H1 (cell line): ENCODE results near the gene CEP68. TPM values are rescaled to one million over a fixed set of nuclear protein-coding genes. Genes with fewer than 3 reads are reported as not detected.

Experiments used
- CTCF ChIA-PET: fragments of 300-600 bp; sonication (Branson Sonifier 250); formaldehyde crosslinking; loops from one replicate; lab custom pipeline; 2021; ENCODE audit not compliant: partially characterized antibody; lab: Charles Lee
- POLR2A ChIA-PET: fragments of 300-600 bp; sonication (Branson Sonifier 250); formaldehyde crosslinking; loops from one replicate; lab custom pipeline; 2021; ENCODE audit warnings: inconsistent platforms; ENCODE audit not compliant: partially characterized antibody; lab: Charles Lee
- DNase-seq, 2 experiments: peaks; one replicate each; pipeline versions ENCODE4 v3.0.0 to v3.0.0-alpha.2; 2010 to 2022; ENCODE audit warnings: low spot score in 2 of 2, low read depth in 1 of 2, mixed read lengths in 1 of 2
- FAIRE-seq: peaks from 2 replicates; lab custom pipeline; 2011; peaks lifted over from hg19 to GRCh38; lab: Jason Lieb, UNC
- H2AFZ ChIP-seq: 2 replicates; pipeline ENCODE4 v1.8.1; 2012; ENCODE audit warnings: low read length, inconsistent platforms
- H2AK5ac ChIP-seq: 2 replicates; pipeline ENCODE4 v1.6.1; 2013; ENCODE audit warnings: low read depth, low read length
- H2BK120ac ChIP-seq: replicated peaks from 2 replicates; pipeline ENCODE3; 2013; ENCODE audit warnings: low read depth, low read length, inconsistent platforms
- H2BK12ac ChIP-seq: 2 replicates; pipeline ENCODE4 v1.6.1; 2013; ENCODE audit warnings: low read depth, low read length
- H2BK15ac ChIP-seq: 2 replicates; pipeline ENCODE4 v1.6.1; 2013; ENCODE audit warnings: low read length
- H2BK20ac ChIP-seq: 2 replicates; pipeline ENCODE4 v1.6.1; 2013; ENCODE audit warnings: low read length
- H2BK5ac ChIP-seq: 2 replicates; pipeline ENCODE4 v1.6.1; 2013; ENCODE audit warnings: low read depth, low read length
- H3K14ac ChIP-seq: 2 replicates; pipeline ENCODE4 v1.6.1; 2013; ENCODE audit warnings: inconsistent platforms; ENCODE audit not compliant: insufficient read length
- H3K18ac ChIP-seq: 2 replicates; pipeline ENCODE4 v1.6.1; 2013; ENCODE audit warnings: low read length; ENCODE audit errors: extremely low read depth
- H3K23ac ChIP-seq: 2 replicates; pipeline ENCODE4 v1.6.1; 2013; ENCODE audit warnings: inconsistent platforms; ENCODE audit not compliant: insufficient read length
- H3K23me2 ChIP-seq: 2 replicates; pipeline ENCODE4 v1.6.1; 2013; ENCODE audit warnings: low read depth, low read length
- H3K27ac ChIP-seq: 2 replicates; pipeline ENCODE4 v1.6.1; 2011; ENCODE audit warnings: low read depth, low read length, inconsistent platforms
- H3K27me3 ChIP-seq, 4 experiments: replicated peaks in 1 of 4; 1 replicate in 1 of 4; 2 replicates in 3 of 4; pipeline versions ENCODE4 v1.6.1 to v1.8.1; 2011 to 2013; ENCODE audit warnings: low read length in 3 of 4, mild to moderate bottlenecking in 3 of 4, inconsistent platforms in 2 of 4, mixed read lengths in 2 of 4, moderate library complexity in 1 of 4; ENCODE audit not compliant: control insufficient read depth in 3 of 4, insufficient read depth in 3 of 4; ENCODE audit errors: extremely low read depth in 1 of 4
- H3K36me3 ChIP-seq, 4 experiments: 2 replicates each; pipeline versions ENCODE4 v1.6.1 to v1.8.1; 2011 to 2013; ENCODE audit warnings: mild to moderate bottlenecking in 4 of 4, low read length in 3 of 4, moderate library complexity in 2 of 4, control low read depth in 1 of 4, inconsistent platforms in 1 of 4; ENCODE audit not compliant: insufficient read depth in 4 of 4, control insufficient read depth in 2 of 4
- H3K4ac ChIP-seq: replicated peaks from 2 replicates; pipeline ENCODE3; 2013; ENCODE audit warnings: low read length, low read depth, mixed read lengths, inconsistent platforms; ENCODE audit not compliant: insufficient read length
- H3K4me1 ChIP-seq, 4 experiments: replicated peaks in 1 of 4; 1 replicate in 1 of 4; 2 replicates in 3 of 4; pipeline versions ENCODE4 v1.6.1 to v1.8.1; 2011 to 2013; ENCODE audit warnings: low read length in 3 of 4, inconsistent platforms in 2 of 4, mixed read lengths in 1 of 4; ENCODE audit not compliant: insufficient read depth in 4 of 4, control insufficient read depth in 3 of 4
- H3K4me2 ChIP-seq, 2 experiments: 2 replicates each; pipeline versions ENCODE4 v1.6.1 to v1.8.1; 2011 to 2013; ENCODE audit warnings: low read depth in 2 of 2, low read length in 2 of 2, control low read depth in 1 of 2, inconsistent platforms in 1 of 2, mild to moderate bottlenecking in 1 of 2; ENCODE audit not compliant: insufficient read depth in 1 of 2
- H3K4me3 ChIP-seq, 4 experiments: fragments of 200-600, 300-600 bp in 1 of 4; sonication (generic), shearing (Covaris generic), sonication (Bioruptor Twin) in 1 of 4; 2 replicates each; pipeline versions ENCODE4 v1.5.1 to v1.8.1; 2011 to 2016; ENCODE audit warnings: low read length in 4 of 4, low read depth in 3 of 4, control low read depth in 2 of 4, inconsistent platforms in 2 of 4, mild to moderate bottlenecking in 2 of 4, mixed read lengths in 1 of 4, moderate library complexity in 1 of 4; ENCODE audit not compliant: insufficient read depth in 2 of 4; ENCODE audit errors: extremely low read depth in 1 of 4
- H3K56ac ChIP-seq: replicated peaks from 2 replicates; pipeline ENCODE3; 2013; ENCODE audit warnings: low read depth, mild to moderate bottlenecking, mixed read lengths, low read length, inconsistent platforms; ENCODE audit not compliant: insufficient read length
- H3K79me1 ChIP-seq: 2 replicates; pipeline ENCODE4 v1.6.1; 2013; ENCODE audit warnings: low read depth, low read length, control low read depth
- H3K79me2 ChIP-seq, 2 experiments: 2 replicates each; pipeline versions ENCODE4 v1.6.1 to v1.8.1; 2012 to 2013; ENCODE audit warnings: low read length in 2 of 2, mild to moderate bottlenecking in 2 of 2, inconsistent platforms in 1 of 2; ENCODE audit not compliant: insufficient read depth in 2 of 2, control insufficient read depth in 1 of 2
- H3K9ac ChIP-seq, 4 experiments: replicated peaks in 1 of 4; 1 replicate in 1 of 4; 2 replicates in 3 of 4; pipeline versions ENCODE4 v1.6.1 to v1.8.1; 2011 to 2013; ENCODE audit warnings: low read depth in 3 of 4, low read length in 3 of 4, control low read depth in 2 of 4, mild to moderate bottlenecking in 2 of 4, moderate library complexity in 2 of 4, inconsistent platforms in 1 of 4; ENCODE audit errors: extremely low read depth in 1 of 4
- H3K9me3 ChIP-seq, 2 experiments: 2 replicates each; pipeline versions ENCODE4 v1.6.1 to v1.8.1; 2012 to 2013; ENCODE audit warnings: mild to moderate bottlenecking in 2 of 2, moderate library complexity in 2 of 2, control low read depth in 1 of 2, inconsistent platforms in 1 of 2, low read depth in 1 of 2, low read length in 1 of 2, mixed read lengths in 1 of 2; ENCODE audit not compliant: insufficient read depth in 2 of 2
- H4K20me1 ChIP-seq, 2 experiments: replicated peaks in 1 of 2; 2 replicates each; pipeline versions ENCODE3 to v1.8.1; 2011 to 2013; ENCODE audit warnings: inconsistent platforms in 2 of 2, low read length in 2 of 2, mild to moderate bottlenecking in 1 of 2; ENCODE audit not compliant: insufficient read depth in 2 of 2, control insufficient read depth in 1 of 2
- H4K5ac ChIP-seq: 2 replicates; pipeline ENCODE4 v1.6.1; 2013; ENCODE audit warnings: low read length, low read depth, mixed read lengths, inconsistent platforms; ENCODE audit not compliant: insufficient read length
- H4K8ac ChIP-seq: 2 replicates; pipeline ENCODE4 v1.8.0; 2013; ENCODE audit warnings: mild to moderate bottlenecking, moderate library complexity, low read length, inconsistent platforms; ENCODE audit not compliant: insufficient read depth; ENCODE audit errors: extremely low read depth
- H4K91ac ChIP-seq: replicated peaks from 2 replicates; pipeline ENCODE3; 2013; ENCODE audit warnings: low read length, mixed read lengths, inconsistent platforms; ENCODE audit not compliant: insufficient read length
- CBX5 ChIP-seq: fragments of 300-800, 300-1000 bp; sonication (generic); IDR thresholded peaks from 2 replicates; pipeline ENCODE4 v1.7.1; 2016; ENCODE audit warnings: antibody characterized with exemption, low read length, low read depth
- CEBPB ChIP-seq: IDR thresholded peaks from 2 replicates; pipeline ENCODE4 v1.6.1; 2012; ENCODE audit warnings: low read depth, low read length
- CTCF ChIP-seq, 3 experiments: IDR thresholded peaks; 1 replicate in 2 of 3; 2 replicates in 1 of 3; pipeline versions ENCODE4 v1.5.1 to v1.6.1; 2011; ENCODE audit warnings: low read length in 3 of 3, mild to moderate bottlenecking in 3 of 3, inconsistent platforms in 2 of 3, low read depth in 1 of 3, moderate library complexity in 1 of 3; ENCODE audit not compliant: insufficient read depth in 1 of 3; ENCODE audit errors: control extremely low read depth in 1 of 3
- KDM1A ChIP-seq: fragments of 200-600, 300-600 bp; sonication (generic); IDR thresholded peaks from 2 replicates; pipeline ENCODE4 v1.7.1; 2016; ENCODE audit warnings: mild to moderate bottlenecking, low read length, borderline replicate concordance
- MAX ChIP-seq: IDR thresholded peaks from 2 replicates; pipeline ENCODE4 v1.6.1; 2012; ENCODE audit warnings: inconsistent platforms
- RAD21 ChIP-seq, 2 experiments: IDR thresholded peaks in 1 of 2; conservative IDR thresholded peaks in 1 of 2; 2 replicates each; pipeline ENCODE4 v1.6.1; 2011; ENCODE audit warnings: low read depth in 2 of 2, low read length in 2 of 2, improper control_type of control experiment in 1 of 2, inconsistent platforms in 1 of 2, mild to moderate bottlenecking in 1 of 2, moderate library complexity in 1 of 2
- RNF2 ChIP-seq: fragments of 200-900, 300-1000 bp; sonication (generic); IDR thresholded peaks from 2 replicates; pipeline ENCODE4 v1.7.1; 2016; ENCODE audit warnings: borderline replicate concordance, low read depth, mild to moderate bottlenecking, antibody characterized with exemption, low read length; ENCODE audit not compliant: poor library complexity, severe bottlenecking; ENCODE audit errors: missing control alignments
- WGBS, 2 experiments: shearing (Covaris generic) in 1 of 2; methylation state at CpG; one replicate each; pipeline versions ENCODE4 v1.1.6 to v1.1.7; 2013 to 2015; ENCODE audit warnings: low lambda C conversion rate in 2 of 2, mixed read lengths in 2 of 2, inconsistent platforms in 1 of 2, low coverage in 1 of 2, missing lambda C conversion rate in 1 of 2; ENCODE audit not compliant: insufficient replicate concordance in 2 of 2, insufficient coverage in 1 of 2, insufficient read length in 1 of 2; ENCODE audit errors: extremely low coverage in 1 of 2, missing lambda C conversion rate in 1 of 2; 5-methylcytosine and 5-hydroxymethylcytosine counted together
- polyA plus RNA-seq, 7 experiments: library from polyadenylated mRNA; depleted of rRNA in 3 of 7; stranded (reverse) in 5 of 7; unstranded in 2 of 7; fragments of >200 nt in 5 of 7; fragments of 200-250 nt in 2 of 7; gene quantifications; 1 replicate in 5 of 7; 2 replicates in 1 of 7; 4 replicates in 1 of 7; pipeline versions ENCODE4 v1.2.1 to v1.2.3, GENCODE V29; 2011 to 2013; ENCODE audit warnings: missing spikeins in 2 of 7, mixed read lengths in 2 of 7
- total RNA-seq: library from RNA; stranded (reverse); fragmentation: NEBNext Ultra II Directional; extraction: Animal tissue kit (Norgen Biotek cat#: 25700); gene quantifications from 2 replicates; pipeline ENCODE4 v1.2.1, GENCODE V29; 2021

CEP68 gene
- total and polyA plus RNA-seq, 2 of the 8 experiments (the other 6 are each of a cell fraction or from before 2014, with no cell fraction given), result 23.2 to 24.7 TPM

GRCh38 chr2:65070172-65070830 is 14.1 kb downstream of the CEP68 start:
- Histone ChIP-seq H3K36me3 (peaks cover 20 to 58% (median 36%) of the 10 kb centered on the region in 4 experiments), H3K14ac (no peak overlapping the region), H2BK20ac (no peak overlapping the region), H4K91ac (no peak overlapping the region), H2BK15ac (no peak overlapping the region), H3K27ac (no peak overlapping the region), H3K56ac (no peak overlapping the region), H2BK120ac (no peak overlapping the region), H2AK5ac (no peak overlapping the region), H2AFZ (no peak overlapping the region), H3K27me3 (no peaks in the 10 kb centered on the region), H3K4me3 (no peak overlapping the region), H3K23ac (no peak overlapping the region), H2BK12ac (no peak overlapping the region), H3K4ac (no peak overlapping the region), H3K4me2 (no peak overlapping the region), H3K79me2 (peaks cover 0 to 29% of the 10 kb centered on the region in 2 experiments; a peak in 2 of 4 replicates), H3K18ac (no peak overlapping the region), H3K9me3 (no peaks in the 10 kb centered on the region), H3K4me1 (peaks cover 0 to under 1% (median 0%) of the 10 kb centered on the region in 4 experiments; a peak in 1 of 7 replicates), H3K9ac (no peak overlapping the region), H2BK5ac (no peak overlapping the region), H4K5ac (no peak overlapping the region), H3K79me1 (peaks cover 12% of the 10 kb centered on the region; the same call in 1 of the 2 replicates), H3K23me2 (no peaks in the 10 kb centered on the region), H4K8ac (no peak overlapping the region), H4K20me1 (peaks cover 12 to 16% of the 10 kb centered on the region in 2 experiments)
- ChIA-PET CTCF (interaction anchor here (0.7 to 2.6 kb wide), 14 partner anchors 11 to 152 kb away, joined by 3 to 20 read pairs (median 4); no protein-coding TSS in a partner anchor), POLR2A (interaction anchor here (1.1 to 3.8 kb wide), 3 partner anchors 12 to 17 kb away, joined by 4 to 33 read pairs (median 4); partner anchors contain the start of gene CEP68)
- no peak for DNase-seq
- no peak for TF ChIP-seq RNF2
- TF ChIP-seq MAX, result no peak
- peak in 1 of 2 experiments; percentile 41; a peak in 2 of 4 replicates for TF ChIP-seq RAD21 (IDR thresholded peaks at IDR 0.05 in 1 of 2, conservative IDR thresholded peaks at IDR 0.05 in 1 of 2; ENCODE audit: low read depth in 2 of 2, low read length in 2 of 2)
- TF ChIP-seq CTCF (IDR thresholded peaks at IDR 0.05; ENCODE audit: control extremely low read depth in 1 of 3, insufficient read depth in 1 of 3, low read depth in 1 of 3, low read length in 3 of 3), result peak; percentile 3 to 37 (median 28); a peak in 3 of 4 replicates
- no peak for TF ChIP-seq CEBPB
- no peak for TF ChIP-seq KDM1A
- no peak for TF ChIP-seq CBX5
- no peak for FAIRE-seq
- 90% methylated on average over 8 of the region's 8 CpGs; no CpG with 5 or more reads in 1 of the 2 experiments for WGBS, 2 experiments
